Left ventricle myocardium superior (tissue), 1 donor: Measurements from ENCODE around the gene CTSF. TPM values are rescaled to one million over a fixed set of nuclear protein-coding genes. Genes with fewer than 3 reads are reported as not detected.

ENCODE experiments used
- ATAC-seq: fragments of 200-7000 bp; cut with Tn5 transposase; one replicate; pipeline ENCODE4 v1.9.1; 2020; ENCODE audit warnings: mild to moderate bottlenecking, moderate library complexity
- DNase-seq: peaks from one replicate; pipeline ENCODE4 v3.0.0-alpha.2; 2020
- intact Hi-C: fragments of 100-400 bp; cut with micrococcal nuclease; formaldehyde crosslinking; loops from one replicate; pipeline ENCODE4 v1.11.0; 2022
- total RNA-seq: library from RNA; stranded (reverse); fragmentation: NEBNext Ultra II Directional; extraction: Animal tissue kit (Norgen Biotek cat#: 25700); gene quantifications from one replicate; pipeline ENCODE4 v1.2.1, GENCODE V29; 2021
- donor health status: DM: no; HTN: yes; CAD: no; lungs with severe emphysema.

The CTSF gene
- total RNA-seq, 1 donor from 2014 or later = 64.5 TPM

GRCh38 chr11:66562275-66562674, 6.1 kb downstream of the CTSF start:
- no peak for ATAC-seq
- no peak for DNase-seq
- intact Hi-C loops = no loop called here

GRCh38 chr11:66561975-66562248, 6.5 kb downstream of the CTSF start:
- intact Hi-C loops = no loop called here
- ATAC-seq = no peak
- no peak for DNase-seq

- intact Hi-C loops = no loop called here
- ATAC-seq (no peak), DNase-seq (no peak)
These were observed 7.0 kb downstream of the CTSF start for GRCh38 chr11:66561178-66561974.

- ATAC-seq (no peak), DNase-seq (no peak)
- intact Hi-C loops = no loop called here
These were observed 8.3 kb downstream of the CTSF start for GRCh38 chr11:66559866-66560676.

- DNase-seq = peak; percentile 65
- peak; percentile 55 for ATAC-seq
- intact Hi-C loops = no loop called here
These were observed 9.1 kb downstream of the CTSF start for GRCh38 chr11:66559142-66559865.

- intact Hi-C loops = no loop called here
- ATAC-seq (no peak), DNase-seq (no peak)
These were observed 10.6 kb downstream of the CTSF start for GRCh38 chr11:66557733-66558326.

GRCh38 chr11:66556086-66556485, 12.3 kb downstream of the CTSF start:
- DNase-seq (no peak), ATAC-seq (no peak)
- intact Hi-C loops = no loop called here

- no peak for DNase-seq
- no peak for ATAC-seq
- intact Hi-C loops = no loop called here
These were observed 13.0 kb downstream of the CTSF start for GRCh38 chr11:66555416-66555815.

- ATAC-seq (no peak), DNase-seq (no peak)
- intact Hi-C loops = no loop called here
These were observed 13.8 kb downstream of the CTSF start for GRCh38 chr11:66554602-66555001.

GRCh38 chr11:66550887-66551286, 17.5 kb downstream of the CTSF start:
- ATAC-seq = no peak
- intact Hi-C loops = no loop called here
- DNase-seq = no peak

GRCh38 chr11:66549696-66550095, 18.7 kb downstream of the CTSF start:
- no peak for ATAC-seq

GRCh38 chr11:66548774-66549630, 19.4 kb downstream of the CTSF start:
- intact Hi-C loops = no loop called here
- no peak for ATAC-seq
- DNase-seq = no peak

More at GRCh38 chr11:66549696-66550095, 18.7 kb downstream of the CTSF start:
- DNase-seq = no peak
- intact Hi-C loops = no loop called here

- DNase-seq (no peak), ATAC-seq (no peak)
- intact Hi-C loops = no loop called here
These were observed 20.4 kb downstream of the CTSF start for GRCh38 chr11:66548041-66548440.

- intact Hi-C loops = no loop called here
- peak; percentile 20 for DNase-seq
- no peak for ATAC-seq
These were observed 20.8 kb downstream of the CTSF start for GRCh38 chr11:66547662-66548009.

GRCh38 chr11:66546966-66547661, 21.3 kb downstream of the CTSF start:
- DNase-seq (no peak), ATAC-seq (no peak)
- intact Hi-C loops = no loop called here

- peak; percentile 38 for ATAC-seq
These were observed 21.9 kb downstream of the CTSF start, which contains the start of gene ACTN3 for GRCh38 chr11:66546368-66546965. ACTN3 (plus strand) TSS chr11:66546903; CDS start chr11:66546938, 35 bp downstream.

GRCh38 chr11:66545701-66546367, 22.6 kb downstream of the CTSF start, which contains the start of gene ZDHHC24:
ZDHHC24 (minus strand) TSS chr11:66546048; CDS start chr11:66546003, 45 bp downstream.
- ATAC-seq (peak; percentile 97), DNase-seq (peak; percentile 99)
- intact Hi-C loops = no loop called here

More at GRCh38 chr11:66546368-66546965, 21.9 kb downstream of the CTSF start, which contains the start of gene ACTN3:
- intact Hi-C loops = no loop called here
- DNase-seq = peak; percentile 64
